TTC549 (cell line): Measurements from ENCODE around the gene FAM53C.
"Not testable (repeated sequence)": the region's sequence is repeated elsewhere in the genome, so short reads cannot be mapped to it uniquely, and the experiment has no call there.

Experiments used
- FAIRE-seq: peaks from 2 replicates; lab custom pipeline; 2012; peaks lifted over from hg19 to GRCh38; lab: Jason Lieb, UNC

FAM53C gene

GRCh38 chr5:138351517-138351916 lies 13.5 kb downstream of the FAM53C start:
- no peak for FAIRE-seq

GRCh38 chr5:138352071-138352721 lies 14.1 kb downstream of the FAM53C start, which contains the start of gene KDM3B:
Gene KDM3B (plus strand): TSS chr5:138352685. CDS start chr5:138352796, 111 bp downstream.
- FAIRE-seq, result no peak

GRCh38 chr5:138352722-138353559 lies 14.9 kb downstream of the FAM53C start:
- FAIRE-seq, result no peak

GRCh38 chr5:138353560-138354080 lies 15.6 kb downstream of the FAM53C start:
- FAIRE-seq, result no peak

GRCh38 chr5:138354387-138354786 lies 16.3 kb downstream of the FAM53C start:
- FAIRE-seq, result no peak

- FAIRE-seq, result no peak
These were observed 16.9 kb downstream of the FAM53C start for GRCh38 chr5:138354926-138355378.

GRCh38 chr5:138359621-138360020 lies 21.6 kb downstream of the FAM53C start:
- FAIRE-seq, result no peak

GRCh38 chr5:138360941-138361452 lies 22.9 kb downstream of the FAM53C start:
- FAIRE-seq, result no peak

GRCh38 chr5:138364576-138364975 lies 26.5 kb downstream of the FAM53C start:
- no peak for FAIRE-seq

GRCh38 chr5:138366632-138367382 lies 28.7 kb downstream of the FAM53C start:
- no peak for FAIRE-seq

GRCh38 chr5:138369261-138369660 lies 31.2 kb downstream of the FAM53C start:
- FAIRE-seq, result no peak

- FAIRE-seq, result no peak
These were observed 31.6 kb downstream of the FAM53C start for GRCh38 chr5:138369706-138370105.

GRCh38 chr5:138370537-138370936 lies 32.5 kb downstream of the FAM53C start:
- no peak for FAIRE-seq

- no peak for FAIRE-seq
These were observed 33.4 kb downstream of the FAM53C start for GRCh38 chr5:138371454-138371853.

- FAIRE-seq, result no peak
These were observed 34.2 kb downstream of the FAM53C start for GRCh38 chr5:138372225-138372624.

- FAIRE-seq, result no peak
These were observed 34.6 kb downstream of the FAM53C start for GRCh38 chr5:138372653-138373052.

- FAIRE-seq, result no peak
These were observed 44.3 kb downstream of the FAM53C start for GRCh38 chr5:138382347-138382746.

- no peak for FAIRE-seq
These were observed 47.6 kb downstream of the FAM53C start for GRCh38 chr5:138385660-138386059.

GRCh38 chr5:138386290-138386689 lies 48.2 kb downstream of the FAM53C start:
- no peak for FAIRE-seq

- no peak for FAIRE-seq
These were observed 51.3 kb downstream of the FAM53C start for GRCh38 chr5:138389332-138389731.

- FAIRE-seq, result not testable (repeated sequence)
These were observed 51.8 kb downstream of the FAM53C start for GRCh38 chr5:138389911-138390310.

- FAIRE-seq, result no peak
These were observed 53.9 kb downstream of the FAM53C start for GRCh38 chr5:138391859-138392386.
